Femur (tissue), 1 donor: ENCODE data around the gene QPRT.
"Not testable (repeated sequence)": the region's sequence is repeated elsewhere in the genome, so short reads cannot be mapped to it uniquely, and the experiment has no call there.

Experiments used
- DNase-seq: peaks from one replicate; pipeline ENCODE4 v3.0.0-alpha.2; 2017

Gene QPRT

GRCh38 chr16:29721167-29721879 is 42.3 kb downstream of the QPRT start:
- peak; percentile 82 for DNase-seq

- no peak for DNase-seq
Measured at GRCh38 chr16:29726845-29727377, 47.9 kb downstream of the QPRT start.

- DNase-seq: no peak
Measured at GRCh38 chr16:29727452-29727851, 48.5 kb downstream of the QPRT start.

- DNase-seq: no peak
Measured at GRCh38 chr16:29729116-29729521, 50.1 kb downstream of the QPRT start.

GRCh38 chr16:29730649-29731048 is 51.7 kb downstream of the QPRT start:
- no peak for DNase-seq

GRCh38 chr16:29731768-29732601 is 53.0 kb downstream of the QPRT start:
- not testable (repeated sequence) for DNase-seq

- no peak for DNase-seq
Measured at GRCh38 chr16:29734786-29735185, 55.8 kb downstream of the QPRT start.

- no peak for DNase-seq
Measured at GRCh38 chr16:29736112-29736511, 57.1 kb downstream of the QPRT start.

- no peak for DNase-seq
Measured at GRCh38 chr16:29736764-29737163, 57.8 kb downstream of the QPRT start.

- no peak for DNase-seq
Measured at GRCh38 chr16:29737713-29738112, 58.7 kb downstream of the QPRT start.

- DNase-seq: no peak
Measured at GRCh38 chr16:29738514-29738913, 59.5 kb downstream of the QPRT start.

GRCh38 chr16:29739927-29740629 is 61.1 kb downstream of the QPRT start:
- DNase-seq: not testable (repeated sequence)

- DNase-seq: not testable (repeated sequence)
Measured at GRCh38 chr16:29740630-29741015, 61.6 kb downstream of the QPRT start.

GRCh38 chr16:29742683-29743275 is 63.8 kb downstream of the QPRT start:
- DNase-seq: no peak

- no peak for DNase-seq
Measured at GRCh38 chr16:29743475-29743826, 64.5 kb downstream of the QPRT start.

- DNase-seq: no peak
Measured at GRCh38 chr16:29743827-29744531, 65.0 kb downstream of the QPRT start.

- DNase-seq: no peak
Measured at GRCh38 chr16:29744541-29745101, 65.6 kb downstream of the QPRT start.

GRCh38 chr16:29745121-29745852 is 66.3 kb downstream of the QPRT start:
- no peak for DNase-seq

GRCh38 chr16:29745853-29746345 is 66.9 kb downstream of the QPRT start, which contains the start of gene C16orf54:
Gene C16orf54 (minus strand): TSS chr16:29745990. CDS start chr16:29744951, 1,039 bp downstream.
- DNase-seq: peak; percentile 83

- not testable (repeated sequence) for DNase-seq
Measured at GRCh38 chr16:29746518-29746917, 67.5 kb downstream of the QPRT start.
